GM21619 (cell line): ENCODE measurements around the gene NACA2.
"Not testable (repeated sequence)": the region's sequence is repeated elsewhere in the genome, so short reads cannot be mapped to it uniquely, and the experiment has no call there.

ENCODE experiments used
- ATAC-seq: cut with Tn5 transposase; IDR thresholded peaks from one replicate; pipeline ENCODE4 v1.9.1; 2021; ENCODE audit not compliant: unreplicated experiment

NACA2 gene

GRCh38 chr17:61591018-61591417 is at the start of gene NACA2:
NACA2 (minus strand) TSS chr17:61591219; CDS start chr17:61591180, 39 bp downstream.
- ATAC-seq: no peak

- ATAC-seq: no peak
These were observed 48.8 kb upstream of the NACA2 start for GRCh38 chr17:61639818-61640217.

- no peak for ATAC-seq
These were observed 47.1 kb upstream of the NACA2 start for GRCh38 chr17:61638087-61638486.

- no peak for ATAC-seq
These were observed 45.0 kb upstream of the NACA2 start for GRCh38 chr17:61635913-61636432.

- ATAC-seq: no peak
These were observed 44.0 kb upstream of the NACA2 start for GRCh38 chr17:61634942-61635538.

GRCh38 chr17:61634011-61634539 is 43.1 kb upstream of the NACA2 start:
- ATAC-seq: no peak

GRCh38 chr17:61632826-61633225 is 41.8 kb upstream of the NACA2 start:
- ATAC-seq: no peak

GRCh38 chr17:61631800-61632199 is 40.8 kb upstream of the NACA2 start:
- ATAC-seq: no peak

- not testable (repeated sequence) for ATAC-seq
These were observed 37.1 kb upstream of the NACA2 start for GRCh38 chr17:61628158-61628557.

- ATAC-seq: no peak
These were observed 36.6 kb upstream of the NACA2 start for GRCh38 chr17:61627658-61628057.

GRCh38 chr17:61627125-61627524 is 36.1 kb upstream of the NACA2 start:
- ATAC-seq: no peak

- no peak for ATAC-seq
These were observed 34.5 kb upstream of the NACA2 start for GRCh38 chr17:61625564-61625963.

GRCh38 chr17:61624951-61625350 is 33.9 kb upstream of the NACA2 start:
- no peak for ATAC-seq

- ATAC-seq: no peak
These were observed 30.3 kb upstream of the NACA2 start for GRCh38 chr17:61621317-61621716.

GRCh38 chr17:61619953-61620352 is 28.9 kb upstream of the NACA2 start:
- no peak for ATAC-seq

GRCh38 chr17:61619493-61619892 is 28.5 kb upstream of the NACA2 start:
- no peak for ATAC-seq

GRCh38 chr17:61618950-61619349 is 27.9 kb upstream of the NACA2 start:
- ATAC-seq: no peak

- no peak for ATAC-seq
These were observed 26.3 kb upstream of the NACA2 start for GRCh38 chr17:61617330-61617729.

- ATAC-seq: no peak
These were observed 25.8 kb upstream of the NACA2 start for GRCh38 chr17:61616783-61617182.

- ATAC-seq: no peak
These were observed 23.2 kb upstream of the NACA2 start for GRCh38 chr17:61614219-61614618.

- no peak for ATAC-seq
These were observed 20.3 kb upstream of the NACA2 start for GRCh38 chr17:61611323-61611722.

GRCh38 chr17:61605692-61606091 is 14.7 kb upstream of the NACA2 start:
- ATAC-seq: no peak

- no peak for ATAC-seq
These were observed 10.3 kb upstream of the NACA2 start for GRCh38 chr17:61601297-61601696.
